ENCODE data around the gene ATXN10. TPM values are rescaled to one million over a fixed set of nuclear protein-coding genes. Genes with fewer than 3 reads are reported as not detected.

The ATXN10 gene
- polyA plus RNA-seq, 1 donor = 312 TPM

GRCh38 chr22:45855961-45856360, 184.3 kb downstream of the ATXN10 start:
- no peak for DNase-seq

DNA sequence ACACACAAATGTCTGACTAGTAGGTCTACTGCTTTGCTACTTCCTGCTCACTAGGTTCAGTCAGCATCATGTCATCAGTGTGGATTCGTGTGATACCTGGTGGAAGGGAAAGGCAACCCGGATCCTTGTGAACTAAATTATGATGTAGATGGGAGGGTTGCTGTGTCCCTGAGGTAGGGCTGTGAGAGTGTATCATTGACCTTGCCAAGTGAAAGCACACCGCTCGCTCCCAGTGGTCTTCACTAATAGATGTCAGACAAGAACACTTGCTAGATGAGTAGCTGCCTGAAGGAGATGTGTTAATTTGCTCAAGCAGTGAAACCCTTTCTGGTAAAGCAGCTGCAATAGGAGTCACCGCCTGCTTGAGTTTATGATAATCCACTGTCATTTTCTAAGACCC, 185.9 kb downstream of the ATXN10 start:
- DNase-seq = no peak

DNA sequence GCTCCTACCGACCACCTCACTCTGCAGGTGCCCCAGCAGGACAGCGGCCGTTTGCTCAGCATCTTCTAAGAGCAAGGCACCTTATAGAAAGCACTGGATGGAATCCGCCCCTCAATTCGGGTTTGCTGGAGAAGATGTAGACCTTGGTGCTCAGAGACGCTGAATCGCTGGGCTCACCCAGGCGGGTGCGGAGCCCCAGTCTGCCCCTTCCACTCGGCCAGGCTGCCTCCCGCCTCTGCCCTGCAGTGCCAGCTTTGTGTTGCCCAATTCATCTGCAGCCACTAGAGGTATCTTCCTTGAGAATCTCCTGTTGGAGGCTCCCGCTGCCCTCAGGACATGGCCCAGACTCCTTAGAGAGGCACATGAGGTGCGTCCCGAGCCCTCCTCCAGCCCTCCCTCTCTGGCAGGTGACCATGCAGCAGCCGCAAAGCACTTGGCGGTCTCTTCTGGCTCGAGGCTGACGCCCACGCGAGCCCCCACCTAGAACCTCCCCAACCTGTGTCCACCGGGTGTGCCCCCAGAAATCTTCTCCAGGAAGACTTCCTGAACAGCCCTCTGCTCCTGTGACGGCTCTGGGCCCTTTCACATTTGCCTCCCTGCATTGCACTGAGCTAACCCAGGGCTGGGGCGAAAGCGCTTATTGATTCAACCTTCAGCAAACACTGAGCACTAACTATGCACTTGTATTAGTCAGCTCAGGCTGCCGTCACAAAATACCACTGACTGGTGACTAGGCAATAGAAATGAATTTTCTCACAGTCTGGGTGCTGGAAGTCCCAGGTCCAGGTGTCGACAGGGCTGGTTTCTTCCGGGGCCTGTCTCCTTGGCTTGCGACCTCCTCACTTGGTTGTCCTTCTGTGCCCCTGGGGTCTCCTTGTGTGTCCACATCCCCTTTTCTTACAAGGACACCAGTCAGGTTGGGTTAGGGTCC, 187.9 kb downstream of the ATXN10 start:
- no peak for DNase-seq

DNA sequence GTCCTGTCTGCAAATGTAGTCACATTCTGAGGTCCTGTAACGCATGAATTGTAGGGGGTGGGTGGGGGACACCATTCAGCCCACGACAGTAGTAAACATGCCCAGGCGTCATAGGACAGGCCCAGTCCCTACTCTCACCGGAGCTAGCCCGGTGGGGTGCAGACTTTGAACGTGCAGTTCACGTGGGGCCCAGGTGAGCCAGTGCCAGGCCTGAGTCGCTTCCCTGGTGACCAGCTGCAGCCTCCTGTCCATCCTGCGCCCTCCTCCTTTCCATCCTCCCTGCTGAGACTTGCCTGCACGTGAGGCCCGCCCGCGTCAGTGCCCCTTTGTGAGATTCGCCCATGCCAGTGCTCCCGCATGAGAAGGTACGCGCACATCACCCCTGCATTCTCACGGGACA, 188.6 kb downstream of the ATXN10 start:
- DNase-seq = no peak

- DNase-seq = no peak
Measured at GRCh38 chr22:45861259-45861658, 189.6 kb downstream of the ATXN10 start.

DNA sequence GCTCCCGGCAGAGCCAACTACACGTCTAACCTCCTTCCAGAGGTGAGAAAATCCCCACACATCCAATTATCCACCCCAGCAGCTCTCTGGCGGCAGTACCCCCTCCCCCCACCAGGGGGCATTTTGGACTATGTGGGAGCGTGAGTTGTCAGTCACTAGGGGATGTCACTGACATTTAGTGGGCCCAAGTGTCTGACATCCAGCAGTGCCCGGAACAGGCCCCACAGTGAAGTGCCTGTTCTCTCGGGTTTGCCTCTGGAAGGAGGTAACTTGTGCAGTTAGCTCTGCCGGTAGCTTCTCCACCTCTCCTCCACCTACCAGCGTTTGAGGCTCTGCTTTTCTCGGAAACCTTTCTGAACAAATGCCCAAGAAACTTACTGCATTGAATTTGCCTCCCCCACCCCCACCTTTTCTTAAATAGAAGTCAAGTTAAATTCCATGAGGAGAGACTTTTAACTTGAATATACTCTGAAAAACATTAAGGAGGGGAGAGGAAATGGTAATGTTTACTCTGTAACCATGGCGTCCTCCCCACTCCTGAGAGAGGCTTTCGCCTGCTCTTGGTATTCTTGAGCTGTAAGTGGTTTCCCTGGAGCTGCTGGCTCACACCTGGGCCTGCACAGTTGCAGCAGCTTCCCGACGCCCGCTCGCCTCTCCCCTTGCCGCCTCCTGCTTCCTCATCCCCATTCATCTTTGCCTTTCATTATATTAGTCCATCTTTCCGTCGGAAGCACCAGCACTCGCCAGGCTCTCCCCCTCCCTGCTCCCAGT, 192.5 kb downstream of the ATXN10 start:
- peak; percentile 66 for DNase-seq

DNA sequence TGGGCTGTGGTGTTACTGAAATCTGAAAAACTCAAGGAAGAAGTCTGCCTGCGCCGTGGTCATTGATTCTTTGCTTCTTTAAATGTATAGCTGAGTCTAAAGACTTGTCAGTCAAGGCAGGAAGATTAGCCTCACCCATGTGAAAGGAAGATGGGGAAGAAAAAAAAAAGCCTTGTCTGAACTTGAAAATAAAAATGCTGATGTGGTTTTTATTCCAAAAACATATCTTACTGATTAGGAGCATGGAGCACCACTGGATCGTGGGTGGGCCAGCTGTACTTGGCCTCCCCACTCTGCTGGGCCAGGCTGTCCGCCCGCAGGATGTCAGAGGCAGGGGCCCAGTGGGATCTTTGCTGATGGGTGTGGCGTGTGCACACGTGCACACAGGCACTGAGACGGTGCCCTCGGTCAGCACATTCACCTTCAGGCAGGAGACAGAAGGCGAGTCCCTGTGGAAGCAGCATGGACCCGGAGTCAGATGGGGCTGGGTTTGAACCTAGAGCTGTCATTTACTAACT, 193.4 kb downstream of the ATXN10 start:
- DNase-seq = no peak

DNA sequence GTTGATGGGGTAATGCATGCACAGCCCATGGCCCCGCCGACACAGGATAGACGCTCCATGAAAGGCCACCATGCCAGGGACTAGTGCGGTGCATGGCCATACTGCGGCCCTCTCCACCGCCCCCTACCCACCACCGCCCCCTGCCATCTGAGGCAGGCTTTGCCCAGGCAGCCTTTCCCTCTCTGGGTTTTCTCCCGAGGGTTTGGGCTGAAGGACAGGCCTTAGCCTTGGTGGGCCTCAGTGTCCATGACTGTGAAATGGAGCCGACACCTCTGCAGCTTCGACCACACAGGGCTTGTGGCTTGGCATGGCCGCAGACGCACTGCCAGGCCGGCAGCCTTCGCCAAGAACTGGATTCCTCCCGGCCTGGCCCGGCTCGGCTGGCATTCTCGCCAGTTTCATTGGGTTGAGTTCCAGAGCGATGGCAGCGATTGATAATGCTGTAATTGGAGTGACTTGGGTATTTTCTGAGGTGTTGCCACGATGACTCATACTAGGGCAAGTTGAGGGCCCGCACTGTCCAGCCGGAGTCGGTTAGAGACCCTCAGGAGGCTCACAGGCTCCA, 194.0 kb downstream of the ATXN10 start:
- DNase-seq = no peak

- no peak for DNase-seq
Measured at GRCh38 chr22:45866126-45866645, 194.6 kb downstream of the ATXN10 start.

GRCh38 chr22:45866646-45867117, 195.0 kb downstream of the ATXN10 start:
- DNase-seq = no peak

- DNase-seq = no peak
Measured at GRCh38 chr22:45867118-45867905, 195.7 kb downstream of the ATXN10 start.

- no peak for DNase-seq
Measured at GRCh38 chr22:45867906-45868555, 196.4 kb downstream of the ATXN10 start.

GRCh38 chr22:45868571-45869339, 197.1 kb downstream of the ATXN10 start:
- DNase-seq = no peak

DNA sequence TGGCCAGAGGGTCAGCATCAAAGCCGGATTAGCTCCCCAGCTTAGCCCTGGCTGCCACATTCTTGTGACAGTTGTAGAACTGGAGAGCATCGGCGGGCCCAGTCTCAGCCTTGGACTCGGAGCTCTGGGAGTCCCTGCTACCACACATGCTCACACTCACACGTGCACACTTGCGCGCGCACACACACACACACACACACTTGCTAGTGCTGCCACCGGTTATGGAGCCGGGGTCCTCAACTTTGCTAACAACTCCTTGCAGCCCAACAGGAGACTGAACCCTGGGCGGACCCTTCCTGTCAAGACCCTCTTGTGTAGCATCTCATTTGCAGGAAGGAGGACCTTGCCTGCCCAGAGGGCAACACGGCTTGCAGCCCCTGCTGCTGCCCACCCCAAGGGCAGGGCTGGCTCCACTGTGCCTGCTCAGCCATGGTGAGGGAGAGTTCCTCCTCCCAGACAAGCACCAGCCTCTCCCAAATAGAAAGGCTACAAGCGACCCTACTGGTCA, 197.8 kb downstream of the ATXN10 start:
- no peak for DNase-seq

- DNase-seq = no peak
Measured at GRCh38 chr22:45870011-45870410, 198.4 kb downstream of the ATXN10 start.

DNA sequence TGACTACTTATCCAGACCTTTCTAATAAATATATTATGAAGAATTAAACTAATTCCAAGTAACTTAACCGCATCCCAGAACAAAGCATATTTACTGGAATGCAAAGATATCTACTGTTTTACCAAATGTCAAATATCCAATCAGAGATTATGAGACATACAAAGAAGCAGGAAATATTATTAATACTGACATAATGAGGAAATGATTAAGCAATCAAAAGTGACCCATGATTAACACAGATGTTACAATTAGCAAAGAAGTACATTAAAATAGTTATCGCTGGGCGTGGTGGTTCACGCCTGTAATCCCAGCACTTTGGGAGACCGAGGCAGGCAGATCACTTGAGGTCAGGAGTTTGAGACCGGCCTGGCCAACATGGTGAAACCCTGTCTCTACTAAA, 200.1 kb downstream of the ATXN10 start:
- DNase-seq = no peak

- no peak for DNase-seq
Measured at GRCh38 chr22:45872659-45873263, 201.1 kb downstream of the ATXN10 start.

GRCh38 chr22:45876136-45877035, 204.8 kb downstream of the ATXN10 start:
- no peak for DNase-seq
